H1 (cell line): ENCODE data around the gene METTL8. TPM values are rescaled to one million over a fixed set of nuclear protein-coding genes. Genes with fewer than 3 reads are reported as not detected.

ENCODE experiments used
- BCL11A ChIP-seq, 2 experiments: IDR thresholded peaks; one replicate each; pipeline ENCODE4 v1.6.1; 2011; ENCODE audit warnings: low read depth in 2 of 2, low read length in 2 of 2, mild to moderate bottlenecking in 2 of 2
- JUND ChIP-seq: IDR thresholded peaks from 2 replicates; pipeline ENCODE4 v1.6.1; 2011; ENCODE audit warnings: mild to moderate bottlenecking, improper control_type of control experiment, low read length
- KDM1A ChIP-seq: fragments of 200-600, 300-600 bp; sonication (generic); IDR thresholded peaks from 2 replicates; pipeline ENCODE4 v1.7.1; 2016; ENCODE audit warnings: mild to moderate bottlenecking, low read length, borderline replicate concordance
- POLR2A ChIP-seq, 2 experiments: IDR thresholded peaks; 1 replicate in 1 of 2; 2 replicates in 1 of 2; pipeline ENCODE4 v1.6.1; 2011; ENCODE audit warnings: low read depth in 2 of 2, low read length in 2 of 2, mild to moderate bottlenecking in 2 of 2; ENCODE audit errors: control extremely low read depth in 1 of 2
- POLR2AphosphoS5 ChIP-seq: IDR thresholded peaks from 2 replicates; pipeline ENCODE4 v1.6.1; 2011; ENCODE audit warnings: low read depth, low read length
- SIX5 ChIP-seq: IDR thresholded peaks from 2 replicates; pipeline ENCODE4 v1.6.1; 2011; ENCODE audit warnings: mild to moderate bottlenecking, low read depth, low read length
- SP2 ChIP-seq: IDR thresholded peaks from 2 replicates; pipeline ENCODE4 v1.6.1; 2012; ENCODE audit warnings: mild to moderate bottlenecking, low read length, inconsistent platforms
- polyA plus RNA-seq, 7 experiments: library from polyadenylated mRNA; depleted of rRNA in 3 of 7; stranded (reverse) in 5 of 7; unstranded in 2 of 7; fragments of >200 nt in 5 of 7; fragments of 200-250 nt in 2 of 7; gene quantifications; 1 replicate in 5 of 7; 2 replicates in 1 of 7; 4 replicates in 1 of 7; pipeline versions ENCODE4 v1.2.1 to v1.2.3, GENCODE V29; 2011 to 2013; ENCODE audit warnings: missing spikeins in 2 of 7, mixed read lengths in 2 of 7
- total RNA-seq: library from RNA; stranded (reverse); fragmentation: NEBNext Ultra II Directional; extraction: Animal tissue kit (Norgen Biotek cat#: 25700); gene quantifications from 2 replicates; pipeline ENCODE4 v1.2.1, GENCODE V29; 2021
- TF ChIP-seq, protein P1 (sequence below): fragments of 300-600 bp; sonication (generic); IDR thresholded peaks from 2 replicates; pipeline ENCODE4 v1.7.1; 2012; ENCODE audit warnings: low read length, moderate library complexity, mild to moderate bottlenecking, inconsistent platforms; ENCODE audit not compliant: insufficient replicate concordance
- TF ChIP-seq, protein P2 (sequence below): IDR thresholded peaks from 2 replicates; pipeline ENCODE4 v1.6.1; 2011; ENCODE audit warnings: low read depth, mild to moderate bottlenecking, low read length; ENCODE audit not compliant: insufficient read depth

Gene METTL8
- total and polyA plus RNA-seq, 2 of the 8 experiments (the other 6 are each of a cell fraction or from before 2014, with no cell fraction given), result 17.6 to 79.7 TPM

DNA sequence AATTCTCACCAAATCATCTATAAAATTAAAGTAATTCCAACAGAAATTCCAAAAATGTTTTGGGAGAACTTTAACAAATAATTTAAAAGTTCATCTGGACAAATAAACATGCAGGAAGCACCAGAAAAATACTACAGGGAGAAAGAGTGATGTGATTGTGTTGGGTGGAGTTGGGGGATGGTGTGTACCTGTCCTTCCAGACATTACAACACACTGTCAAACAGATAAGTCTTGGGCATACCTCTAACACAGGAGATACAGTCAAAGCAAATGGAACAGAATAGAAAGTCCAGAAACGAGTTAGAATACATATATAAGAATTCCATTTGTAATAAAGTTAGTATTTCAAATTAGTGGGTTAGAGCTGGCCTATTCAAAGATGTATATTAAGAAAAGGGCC, 22.6 kb downstream of the METTL8 start (continued):
- TF ChIP-seq, protein P1, sequence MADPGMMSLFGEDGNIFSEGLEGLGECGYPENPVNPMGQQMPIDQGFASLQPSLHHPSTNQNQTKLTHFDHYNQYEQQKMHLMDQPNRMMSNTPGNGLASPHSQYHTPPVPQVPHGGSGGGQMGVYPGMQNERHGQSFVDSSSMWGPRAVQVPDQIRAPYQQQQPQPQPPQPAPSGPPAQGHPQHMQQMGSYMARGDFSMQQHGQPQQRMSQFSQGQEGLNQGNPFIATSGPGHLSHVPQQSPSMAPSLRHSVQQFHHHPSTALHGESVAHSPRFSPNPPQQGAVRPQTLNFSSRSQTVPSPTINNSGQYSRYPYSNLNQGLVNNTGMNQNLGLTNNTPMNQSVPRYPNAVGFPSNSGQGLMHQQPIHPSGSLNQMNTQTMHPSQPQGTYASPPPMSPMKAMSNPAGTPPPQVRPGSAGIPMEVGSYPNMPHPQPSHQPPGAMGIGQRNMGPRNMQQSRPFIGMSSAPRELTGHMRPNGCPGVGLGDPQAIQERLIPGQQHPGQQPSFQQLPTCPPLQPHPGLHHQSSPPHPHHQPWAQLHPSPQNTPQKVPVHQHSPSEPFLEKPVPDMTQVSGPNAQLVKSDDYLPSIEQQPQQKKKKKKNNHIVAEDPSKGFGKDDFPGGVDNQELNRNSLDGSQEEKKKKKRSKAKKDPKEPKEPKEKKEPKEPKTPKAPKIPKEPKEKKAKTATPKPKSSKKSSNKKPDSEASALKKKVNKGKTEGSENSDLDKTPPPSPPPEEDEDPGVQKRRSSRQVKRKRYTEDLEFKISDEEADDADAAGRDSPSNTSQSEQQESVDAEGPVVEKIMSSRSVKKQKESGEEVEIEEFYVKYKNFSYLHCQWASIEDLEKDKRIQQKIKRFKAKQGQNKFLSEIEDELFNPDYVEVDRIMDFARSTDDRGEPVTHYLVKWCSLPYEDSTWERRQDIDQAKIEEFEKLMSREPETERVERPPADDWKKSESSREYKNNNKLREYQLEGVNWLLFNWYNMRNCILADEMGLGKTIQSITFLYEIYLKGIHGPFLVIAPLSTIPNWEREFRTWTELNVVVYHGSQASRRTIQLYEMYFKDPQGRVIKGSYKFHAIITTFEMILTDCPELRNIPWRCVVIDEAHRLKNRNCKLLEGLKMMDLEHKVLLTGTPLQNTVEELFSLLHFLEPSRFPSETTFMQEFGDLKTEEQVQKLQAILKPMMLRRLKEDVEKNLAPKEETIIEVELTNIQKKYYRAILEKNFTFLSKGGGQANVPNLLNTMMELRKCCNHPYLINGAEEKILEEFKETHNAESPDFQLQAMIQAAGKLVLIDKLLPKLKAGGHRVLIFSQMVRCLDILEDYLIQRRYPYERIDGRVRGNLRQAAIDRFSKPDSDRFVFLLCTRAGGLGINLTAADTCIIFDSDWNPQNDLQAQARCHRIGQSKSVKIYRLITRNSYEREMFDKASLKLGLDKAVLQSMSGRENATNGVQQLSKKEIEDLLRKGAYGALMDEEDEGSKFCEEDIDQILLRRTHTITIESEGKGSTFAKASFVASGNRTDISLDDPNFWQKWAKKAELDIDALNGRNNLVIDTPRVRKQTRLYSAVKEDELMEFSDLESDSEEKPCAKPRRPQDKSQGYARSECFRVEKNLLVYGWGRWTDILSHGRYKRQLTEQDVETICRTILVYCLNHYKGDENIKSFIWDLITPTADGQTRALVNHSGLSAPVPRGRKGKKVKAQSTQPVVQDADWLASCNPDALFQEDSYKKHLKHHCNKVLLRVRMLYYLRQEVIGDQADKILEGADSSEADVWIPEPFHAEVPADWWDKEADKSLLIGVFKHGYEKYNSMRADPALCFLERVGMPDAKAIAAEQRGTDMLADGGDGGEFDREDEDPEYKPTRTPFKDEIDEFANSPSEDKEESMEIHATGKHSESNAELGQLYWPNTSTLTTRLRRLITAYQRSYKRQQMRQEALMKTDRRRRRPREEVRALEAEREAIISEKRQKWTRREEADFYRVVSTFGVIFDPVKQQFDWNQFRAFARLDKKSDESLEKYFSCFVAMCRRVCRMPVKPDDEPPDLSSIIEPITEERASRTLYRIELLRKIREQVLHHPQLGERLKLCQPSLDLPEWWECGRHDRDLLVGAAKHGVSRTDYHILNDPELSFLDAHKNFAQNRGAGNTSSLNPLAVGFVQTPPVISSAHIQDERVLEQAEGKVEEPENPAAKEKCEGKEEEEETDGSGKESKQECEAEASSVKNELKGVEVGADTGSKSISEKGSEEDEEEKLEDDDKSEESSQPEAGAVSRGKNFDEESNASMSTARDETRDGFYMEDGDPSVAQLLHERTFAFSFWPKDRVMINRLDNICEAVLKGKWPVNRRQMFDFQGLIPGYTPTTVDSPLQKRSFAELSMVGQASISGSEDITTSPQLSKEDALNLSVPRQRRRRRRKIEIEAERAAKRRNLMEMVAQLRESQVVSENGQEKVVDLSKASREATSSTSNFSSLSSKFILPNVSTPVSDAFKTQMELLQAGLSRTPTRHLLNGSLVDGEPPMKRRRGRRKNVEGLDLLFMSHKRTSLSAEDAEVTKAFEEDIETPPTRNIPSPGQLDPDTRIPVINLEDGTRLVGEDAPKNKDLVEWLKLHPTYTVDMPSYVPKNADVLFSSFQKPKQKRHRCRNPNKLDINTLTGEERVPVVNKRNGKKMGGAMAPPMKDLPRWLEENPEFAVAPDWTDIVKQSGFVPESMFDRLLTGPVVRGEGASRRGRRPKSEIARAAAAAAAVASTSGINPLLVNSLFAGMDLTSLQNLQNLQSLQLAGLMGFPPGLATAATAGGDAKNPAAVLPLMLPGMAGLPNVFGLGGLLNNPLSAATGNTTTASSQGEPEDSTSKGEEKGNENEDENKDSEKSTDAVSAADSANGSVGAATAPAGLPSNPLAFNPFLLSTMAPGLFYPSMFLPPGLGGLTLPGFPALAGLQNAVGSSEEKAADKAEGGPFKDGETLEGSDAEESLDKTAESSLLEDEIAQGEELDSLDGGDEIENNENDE, result no peak
- TF ChIP-seq SIX5 (no peak), POLR2A (IDR thresholded peaks at IDR 0.05; ENCODE audit: control extremely low read depth in 1 of 2, low read depth in 2 of 2, low read length in 2 of 2) (no peak), JUND (no peak), KDM1A (no peak), SP2 (no peak), BCL11A (IDR thresholded peaks at IDR 0.05; ENCODE audit: low read depth in 2 of 2, low read length in 2 of 2) (no peak), POLR2AphosphoS5 (no peak)
- TF ChIP-seq, protein P2, sequence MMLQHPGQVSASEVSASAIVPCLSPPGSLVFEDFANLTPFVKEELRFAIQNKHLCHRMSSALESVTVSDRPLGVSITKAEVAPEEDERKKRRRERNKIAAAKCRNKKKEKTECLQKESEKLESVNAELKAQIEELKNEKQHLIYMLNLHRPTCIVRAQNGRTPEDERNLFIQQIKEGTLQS, result no peak
